Pancreas (tissue), 10 donors: ENCODE data around the gene BICD2. TPM values are rescaled to one million over a fixed set of nuclear protein-coding genes. Genes with fewer than 3 reads are reported as not detected.

Source experiments
- ATAC-seq, 4 donors: fragments of 200-7000 bp; cut with Tn5 transposase; one replicate each; pipeline versions ENCODE4 v1.8.0 to v1.9.1; 2020; ENCODE audit warnings: mild to moderate bottlenecking in 4 of 4, moderate library complexity in 4 of 4
- DNase-seq, 6 donors: peaks; one replicate each; pipeline ENCODE4 v3.0.0-alpha.2; 2020
- FAIRE-seq: peaks from 2 replicates; lab custom pipeline; 2012; peaks lifted over from hg19 to GRCh38; lab: Jason Lieb, UNC
- H3K27ac ChIP-seq, 4 donors: fragments of 200-600 bp; sonication (generic); 1 replicate in 3 of 4; 2 replicates in 1 of 4; pipeline versions ENCODE4 v1.5.0 to v1.8.0; 2020
- H3K27me3 ChIP-seq, 4 donors: fragments of 200-600 bp; one replicate each; pipeline ENCODE4 v1.8.0; 2021
- H3K36me3 ChIP-seq, 3 donors: fragments of 200-600 bp; sonication (generic) in 1 of 3; one replicate each; pipeline versions ENCODE4 v1.5.0 to v1.8.0; 2020 to 2021
- H3K4me1 ChIP-seq, 3 donors: fragments of 200-600 bp; one replicate each; pipeline ENCODE4 v1.8.0; 2021
- H3K4me3 ChIP-seq, 4 donors: fragments of 200-600 bp; sonication (generic) in 2 of 4; one replicate each; pipeline versions ENCODE4 v1.5.0 to v1.8.0; 2020 to 2021
- H3K9me3 ChIP-seq, 4 donors: fragments of 200-600 bp; one replicate each; pipeline ENCODE4 v1.8.0; 2021
- CTCF ChIP-seq, 4 donors: fragments of 200-600 bp; sonication (generic) in 3 of 4; IDR thresholded peaks; one replicate each; pipeline versions ENCODE4 v1.5.0 to v1.8.0; 2021; ENCODE audit warnings: antibody characterized with exemption in 4 of 4
- WGBS, 2 donors: extraction: QIAGEN DNeasy Blood & Tissue Kit; methylation state at CpG; one replicate each; pipeline ENCODE4 v1.1.7; 2013; 5-methylcytosine and 5-hydroxymethylcytosine counted together
- intact Hi-C, 3 donors: fragments of 100-400 bp; cut with DNase I; formaldehyde crosslinking; loops; one replicate each; pipeline versions ENCODE4 v1.11.1 to v1.14.2; 2022
- polyA plus RNA-seq, 2 donors: library from polyadenylated mRNA; stranded (reverse); fragments of 200-250 nt; gene quantifications; one replicate each; pipeline ENCODE4 v1.2.3, GENCODE V29; 2013
- total RNA-seq, 6 donors: library from RNA; stranded (reverse); fragmentation: NEBNext Ultra II Directional in 4 of 6; extraction: Animal tissue kit (Norgen Biotek cat#: 25700) in 4 of 6; gene quantifications; one replicate each; pipeline versions ENCODE4 v1.2.1 to v1.2.4, GENCODE V29; 2021 to 2023
- donor health status: healthy with polysubstance abuse.
- donor health status: DM: no; HTN: no; CAD: no; lungs with moderate emphysema.
- donor health status: DM: no; HTN: no; CAD: no.
- donor health status: control.
- donor health status: control.
- donor health status: Bipolar disorder and iron deficiency.
- donor health status: DM: yes; HTN: yes; CAD: no.
- donor health status: DM: no; HTN: no; CAD: no.
- donor health status: DM: no; HTN: no; CAD: no.
- donor health status: DM: yes; HTN: yes; CAD: no.

Gene BICD2
- total and polyA plus RNA-seq, 8 donors: 4.9 to 13.2 (median 6.2) TPM

GRCh38 chr9:92716557-92716956 lies 48.1 kb downstream of the BICD2 start:
- TF ChIP-seq CTCF (IDR thresholded peaks at IDR 0.05): peak; percentile 76 to 91 (median 87)
- DNase-seq (peak; percentile 25 to 95 (median 69)), ATAC-seq (peak; percentile 51 to 83 (median 77)), FAIRE-seq (no peak)
- Histone ChIP-seq H3K36me3 (peaks cover 4 to 71% (median 47%) of the 10 kb centered on the region in 3 donors), H3K9me3 (no peaks in the 10 kb centered on the region), H3K27me3 (no peaks in the 10 kb centered on the region), H3K4me1 (no peaks in the 10 kb centered on the region), H3K27ac (no peak overlapping the region), H3K4me3 (no peak overlapping the region)
- 29 to 30% methylated on average over 4 of the region's 4 CpGs for WGBS, 2 donors
- intact Hi-C loops: loop anchor here in 2 of 3 donors (5.0 kb wide), 1 partner anchor 76 kb away; no protein-coding TSS in a partner anchor

- no peak for FAIRE-seq
- TF ChIP-seq CTCF (IDR thresholded peaks at IDR 0.05): no peak
- Histone ChIP-seq H3K4me3 (no peak overlapping the region), H3K36me3 (peaks cover 4 to 71% (median 47%) of the 10 kb centered on the region in 3 donors), H3K9me3 (no peaks in the 10 kb centered on the region), H3K4me1 (no peaks in the 10 kb centered on the region), H3K27me3 (no peaks in the 10 kb centered on the region), H3K27ac (no peak overlapping the region)
- intact Hi-C loops: loop anchor here in 2 of 3 donors (5.0 kb wide), 1 partner anchor 77 kb away; no protein-coding TSS in a partner anchor
- WGBS, 2 donors: 85 to 89% methylated on average over 17 of the region's 17 CpGs
- ATAC-seq: peak in 3 of 4 donors; percentile 16 to 31 (median 18)
- peak in 2 of 6 donors; percentile 15 to 47 for DNase-seq
Observed at GRCh38 chr9:92715488-92716231, 49.0 kb downstream of the BICD2 start.

GRCh38 chr9:92714787-92715487 lies 49.7 kb downstream of the BICD2 start:
- Histone ChIP-seq H3K27ac (no peak overlapping the region), H3K4me3 (no peak overlapping the region), H3K36me3 (peaks cover 4 to 65% (median 45%) of the 10 kb centered on the region in 3 donors), H3K9me3 (no peaks in the 10 kb centered on the region), H3K4me1 (no peaks in the 10 kb centered on the region), H3K27me3 (no peaks in the 10 kb centered on the region)
- FAIRE-seq (no peak), DNase-seq (peak in 1 of 6 donors; percentile 71), ATAC-seq (no peak)
- WGBS, 2 donors: 93 to 94% methylated on average over 34 of the region's 34 CpGs
- intact Hi-C loops: loop anchor here in 2 of 3 donors (5.0 kb wide), 1 partner anchor 77 kb away; no protein-coding TSS in a partner anchor
- no peak for TF ChIP-seq CTCF (IDR thresholded peaks at IDR 0.05)

GRCh38 chr9:92714016-92714415 lies 50.6 kb downstream of the BICD2 start:
- Histone ChIP-seq H3K36me3 (peaks cover 4 to 56% (median 39%) of the 10 kb centered on the region in 3 donors), H3K27me3 (no peaks in the 10 kb centered on the region), H3K27ac (no peak overlapping the region), H3K4me1 (no peaks in the 10 kb centered on the region), H3K9me3 (no peaks in the 10 kb centered on the region), H3K4me3 (no peak overlapping the region)
- no peak for TF ChIP-seq CTCF (IDR thresholded peaks at IDR 0.05)
- no peak for DNase-seq
- ATAC-seq: no peak
- WGBS, 2 donors: 95 to 98% methylated on average over 3 of the region's 3 CpGs
- no peak for FAIRE-seq
- intact Hi-C loops: no loop called here
